GM18505 (cell line): ENCODE data around the gene TANK.
A peak's percentile ranks its signal among the peaks of the same experiment; 100 is the strongest.
"Not testable (repeated sequence)": the region's sequence is repeated elsewhere in the genome, so short reads cannot be mapped to it uniquely, and the experiment has no call there.

Source experiments
- ATAC-seq: cut with Tn5 transposase; IDR thresholded peaks from one replicate; pipeline ENCODE4 v1.9.1; 2021; ENCODE audit not compliant: unreplicated experiment
- POLR2A ChIP-seq: IDR thresholded peaks from 4 replicates; pipeline ENCODE4 v1.6.1; 2011; ENCODE audit warnings: borderline replicate concordance; ENCODE audit not compliant: insufficient read depth, insufficient read length; ENCODE audit errors: extremely low read depth

TANK gene

DNA sequence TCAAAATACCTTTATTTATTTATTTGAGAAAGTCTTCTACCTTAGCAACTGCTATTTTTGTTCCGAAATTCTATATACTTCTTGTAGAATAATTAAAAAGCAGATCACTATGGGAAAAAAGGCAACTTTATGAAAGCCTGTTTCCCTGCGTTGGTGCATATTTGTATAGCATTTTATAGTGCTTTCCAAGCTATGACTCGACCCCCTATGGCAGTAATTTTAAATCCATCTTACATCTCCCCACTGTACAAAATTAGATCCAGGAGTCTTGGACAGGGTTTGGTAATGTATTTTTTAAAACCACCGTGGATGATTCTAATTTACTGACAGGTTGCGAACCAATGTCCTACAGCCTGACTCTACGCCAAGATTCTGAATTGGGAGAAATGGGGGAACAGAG is 10.1 kb downstream of the TANK start:
- no peak for TF ChIP-seq POLR2A
- no peak for ATAC-seq

DNA sequence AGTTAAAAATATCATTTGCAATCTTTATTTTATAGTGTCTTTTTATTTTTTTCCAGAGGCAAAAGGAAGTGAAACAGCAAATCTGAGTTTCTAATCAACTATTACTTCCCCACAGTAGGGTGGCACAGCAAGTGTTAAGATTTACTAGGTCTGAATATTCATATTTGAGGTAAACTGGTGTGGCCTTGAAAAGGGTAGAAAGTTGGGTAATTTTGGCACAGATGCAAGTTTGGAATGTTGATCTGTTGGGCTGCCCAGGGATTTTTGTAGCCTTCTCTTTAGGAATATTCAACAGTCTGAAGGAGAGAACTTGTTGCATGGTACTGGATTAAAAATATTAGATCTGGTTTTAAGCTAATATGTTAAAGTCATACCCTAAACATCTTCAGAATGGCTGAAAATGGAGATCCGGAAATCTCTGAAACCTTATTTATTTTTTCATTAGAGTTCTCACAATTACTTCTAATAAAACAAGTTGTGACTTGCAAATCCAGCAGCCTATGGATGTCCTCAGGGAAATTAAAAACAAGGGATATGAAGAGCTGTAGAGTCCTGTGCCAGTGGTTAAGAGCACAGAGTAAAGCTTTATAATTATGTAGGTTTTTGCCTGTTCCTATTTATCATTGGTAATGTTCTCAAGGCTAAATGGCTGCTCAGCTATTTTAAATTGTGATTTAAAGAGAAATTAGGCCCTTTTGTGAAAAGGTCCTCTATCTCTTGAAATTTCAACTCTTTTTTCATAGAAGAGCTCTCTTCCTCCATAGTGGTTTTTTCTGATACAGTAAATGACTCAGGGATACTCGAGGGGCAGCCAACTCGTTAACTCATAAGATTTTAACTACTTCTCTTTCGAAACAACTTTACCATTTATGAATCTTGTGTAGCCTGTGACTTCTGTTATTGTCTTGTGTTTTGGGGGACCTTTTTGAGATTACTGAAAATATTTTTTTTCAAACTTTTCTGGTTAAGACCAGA is 11.0 kb downstream of the TANK start:
- no peak for ATAC-seq
- TF ChIP-seq POLR2A: no peak

- no peak for TF ChIP-seq POLR2A
- ATAC-seq: peak; percentile 56
These were observed 12.8 kb downstream of the TANK start for GRCh38 chr2:161172901-161173540.

- ATAC-seq: no peak
- TF ChIP-seq POLR2A: no peak
These were observed 13.4 kb downstream of the TANK start for GRCh38 chr2:161173541-161174194.

- peak; percentile 59 for ATAC-seq
- no peak for TF ChIP-seq POLR2A
These were observed 17.7 kb downstream of the TANK start for GRCh38 chr2:161177969-161178368.

- ATAC-seq: no peak
These were observed 18.5 kb downstream of the TANK start for GRCh38 chr2:161178756-161179155.

DNA sequence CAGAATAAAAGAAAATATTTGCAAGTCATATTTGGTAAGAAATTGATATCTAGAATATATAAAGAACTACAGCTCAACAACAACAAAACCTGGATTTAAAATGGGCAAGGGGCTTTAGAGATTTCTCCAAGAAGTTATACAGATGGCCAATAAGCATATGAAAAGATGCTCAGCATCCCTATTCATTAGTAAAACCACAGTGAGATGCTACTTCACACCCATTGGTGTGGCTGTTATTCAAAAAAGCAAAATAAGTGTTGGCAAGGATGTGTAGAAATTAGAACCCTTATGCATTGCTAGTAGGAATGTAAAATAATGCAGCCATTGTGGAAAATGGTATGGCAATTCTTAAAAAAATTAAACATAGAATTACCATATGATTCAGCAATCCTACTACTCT is 29.8 kb downstream of the TANK start:
- no peak for ATAC-seq
- no peak for TF ChIP-seq POLR2A

More at GRCh38 chr2:161178756-161179155, 18.5 kb downstream of the TANK start:
- no peak for TF ChIP-seq POLR2A

GRCh38 chr2:161195602-161196001 is 35.4 kb downstream of the TANK start:
- ATAC-seq: not testable (repeated sequence)

DNA sequence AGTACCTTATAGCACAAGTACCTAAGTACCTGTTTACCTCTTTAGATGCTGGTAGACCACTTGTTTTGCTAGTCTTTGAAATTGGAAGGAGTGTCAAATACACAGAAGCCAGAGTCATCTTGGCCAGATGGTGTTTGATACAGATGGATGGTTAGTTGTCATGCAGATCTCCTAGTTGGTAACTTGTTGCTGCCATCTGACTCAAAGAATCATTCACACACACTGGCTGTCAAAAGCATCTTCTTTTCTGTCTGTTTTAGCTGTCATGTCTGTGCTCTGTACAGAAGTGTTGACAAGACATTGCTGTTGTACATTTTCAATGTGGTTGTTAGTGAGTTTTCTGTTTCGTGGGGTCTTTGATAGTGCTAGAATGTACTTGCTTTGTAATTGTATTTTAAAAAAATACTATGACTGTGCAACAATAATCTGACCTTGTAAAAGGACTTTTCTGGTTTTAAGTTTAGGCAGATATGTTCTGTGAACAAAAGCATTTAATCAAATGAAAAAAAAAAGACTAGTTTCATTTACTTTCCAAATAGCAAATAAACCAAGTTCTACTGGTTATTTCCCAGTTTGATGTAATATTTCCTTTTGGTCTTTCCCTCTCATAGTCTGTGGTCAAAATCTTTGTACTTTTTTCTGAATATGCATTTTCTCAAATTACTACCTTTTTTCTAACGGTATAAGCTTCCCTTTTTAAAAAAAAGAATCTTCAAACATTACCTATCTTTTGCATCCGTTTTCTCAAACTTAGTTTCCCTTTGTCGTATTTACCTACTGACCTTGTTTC is 39.9 kb downstream of the TANK start:
- no peak for TF ChIP-seq POLR2A
- peak; percentile 81 for ATAC-seq

DNA sequence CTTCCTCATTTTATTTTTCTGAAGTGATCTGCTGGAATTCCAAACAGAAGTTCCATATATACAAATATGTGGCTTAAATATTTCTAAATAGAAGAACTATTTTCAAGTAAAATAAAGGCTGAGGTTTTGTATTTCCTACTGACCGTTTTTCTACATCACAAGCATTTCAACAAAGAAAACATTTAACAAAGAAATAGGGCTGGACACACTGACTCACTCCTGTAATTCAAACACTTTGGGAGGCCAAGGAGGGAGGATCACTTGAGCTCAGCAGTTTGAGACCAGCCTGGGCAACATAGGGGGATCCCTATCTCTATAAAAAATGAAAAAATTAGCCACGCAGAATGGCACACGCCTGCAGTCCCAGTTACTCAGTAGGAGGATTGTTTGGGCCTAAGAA is 44.6 kb downstream of the TANK start:
- ATAC-seq: no peak
- TF ChIP-seq POLR2A: no peak

DNA sequence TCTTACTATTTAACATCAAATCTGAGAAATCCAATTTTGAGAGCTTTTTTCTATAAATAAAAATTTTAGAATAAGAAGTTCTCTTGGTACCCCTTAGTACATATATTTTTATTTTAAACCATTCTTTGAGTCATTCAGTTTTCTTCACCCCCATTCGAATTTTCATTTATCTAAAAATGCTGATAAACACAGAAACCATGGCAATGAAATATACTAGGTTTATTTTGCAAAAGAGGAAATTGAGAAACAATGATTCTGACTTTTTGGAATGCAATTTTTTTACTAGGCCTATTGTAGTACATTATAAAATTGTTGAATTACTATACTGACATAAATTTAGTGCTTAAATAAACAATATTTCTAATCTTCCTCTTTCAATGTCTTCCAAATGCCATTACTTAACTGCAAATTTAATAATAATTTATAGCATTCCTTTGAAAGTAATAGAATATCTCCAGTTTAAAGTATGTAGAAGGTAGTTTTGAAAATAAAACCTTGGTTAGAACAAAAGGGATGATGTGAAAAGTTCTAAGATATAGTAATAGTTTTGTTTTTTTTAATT is 46.3 kb downstream of the TANK start:
- ATAC-seq: no peak
- no peak for TF ChIP-seq POLR2A

DNA sequence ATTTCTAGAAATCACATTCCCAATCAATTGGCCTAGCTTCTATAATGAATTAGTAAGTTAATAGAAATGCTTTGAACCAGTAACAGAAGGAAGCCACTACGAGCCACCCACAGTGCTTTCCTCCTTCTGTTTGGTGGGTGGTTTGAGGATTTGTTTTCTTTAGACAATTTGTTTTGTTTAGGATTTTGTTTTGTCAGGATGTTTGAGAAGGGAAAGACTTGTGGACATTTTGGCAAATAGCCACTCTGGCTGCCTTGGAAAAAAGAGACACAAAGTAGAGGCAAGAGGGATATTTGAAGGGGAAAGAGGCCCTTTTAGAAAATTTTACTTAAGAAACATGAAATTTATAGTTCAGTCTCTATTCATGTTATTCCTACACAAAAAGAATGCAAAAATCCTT is 47.7 kb downstream of the TANK start:
- no peak for ATAC-seq
- TF ChIP-seq POLR2A: no peak
